K562 (cell line): ENCODE measurements around the gene PLCB4. TPM values are rescaled to one million over a fixed set of nuclear protein-coding genes. Genes with fewer than 3 reads are reported as not detected.

ENCODE experiments used
- ATAC-seq: fragments of 200-7000 bp; cut with Tn5 transposase; 3 replicates; pipeline ENCODE4 v1.9.1; 2020; ENCODE audit warnings: moderate library complexity
- BruUV-seq: library from RNA; stranded (reverse); fragments of 400-500 nt; replicated peaks from 2 replicates; lab custom pipeline; 2021; lab: Mats Ljungman, UMichigan
- CTCF ChIA-PET: fragments of 300-600 bp; formaldehyde crosslinking; extraction: SDS; loops from one replicate; lab custom pipeline; 2021; ENCODE audit warnings: low intra/inter-chr PET ratio; lab: Yijun Ruan, JAX
- POLR2A ChIA-PET: fragments of 300-600, 350-650 bp; sonication (Branson Sonifier 250); formaldehyde crosslinking; extraction: SDS; loops from one replicate; lab custom pipeline; 2021; ENCODE audit warnings: antibody characterized with exemption, inconsistent platforms; lab: Yijun Ruan, JAX
- DNase-seq, 4 experiments: peaks; one replicate each; pipeline versions ENCODE4 v3.0.0 to v3.0.0-alpha.2; 2011 to 2018; ENCODE audit warnings: low spot score in 3 of 4, mixed read lengths in 3 of 4; ENCODE audit errors: extremely low read depth in 1 of 4
- FAIRE-seq: peaks from 2 replicates; lab custom pipeline; 2011; peaks lifted over from hg19 to GRCh38; lab: Jason Lieb, UNC
- H2AFZ ChIP-seq: 2 replicates; pipeline ENCODE4 v1.6.0; 2011; ENCODE audit warnings: low read depth, low read length, control low read depth, inconsistent platforms
- H3K27ac ChIP-seq: fragments of 200-600 bp; 3 replicates; pipeline ENCODE4 v1.8.0; 2011; ENCODE audit warnings: low read depth, mild to moderate bottlenecking, control low read depth, inconsistent platforms, low read length, moderate library complexity, mixed read lengths; ENCODE audit errors: extremely low read depth
- H3K27me3 ChIP-seq, 2 experiments: fragments of 300-600 bp in 1 of 2; 2 replicates in 1 of 2; 3 replicates in 1 of 2; pipeline versions ENCODE4 v1.6.0 to v1.8.0; 2011; ENCODE audit warnings: inconsistent platforms in 2 of 2, low read length in 2 of 2, mild to moderate bottlenecking in 1 of 2, mixed read lengths in 1 of 2, moderate library complexity in 1 of 2; ENCODE audit not compliant: control insufficient read depth in 2 of 2, insufficient read depth in 2 of 2
- H3K36me3 ChIP-seq: fragments of 300-600 bp; 3 replicates; pipeline ENCODE4 v1.8.0; 2011; ENCODE audit warnings: mild to moderate bottlenecking, low read length, inconsistent platforms; ENCODE audit not compliant: control insufficient read depth, insufficient read depth
- H3K4me1 ChIP-seq, 2 experiments: fragments of 200-600 bp in 1 of 2; replicated peaks in 1 of 2; 2 replicates in 1 of 2; 3 replicates in 1 of 2; pipeline versions ENCODE4 v1.5.1 to v1.8.0; 2011; ENCODE audit warnings: inconsistent platforms in 2 of 2, low read length in 2 of 2, mild to moderate bottlenecking in 1 of 2, mixed read lengths in 1 of 2, moderate library complexity in 1 of 2; ENCODE audit not compliant: control insufficient read depth in 2 of 2, insufficient read depth in 2 of 2
- H3K4me2 ChIP-seq: 2 replicates; pipeline ENCODE4 v1.6.1; 2011; ENCODE audit warnings: low read length, control low read depth, inconsistent platforms, mixed read lengths; ENCODE audit not compliant: insufficient read depth
- H3K4me3 ChIP-seq: fragments of 200-600 bp; sonication (generic), shearing (Covaris generic); 2 replicates; pipeline ENCODE4 v1.5.1; 2016; ENCODE audit warnings: control low read depth, inconsistent platforms
- H3K79me2 ChIP-seq: fragments of 200-600 bp; 3 replicates; pipeline ENCODE4 v1.8.0; 2011; ENCODE audit warnings: low read length, inconsistent platforms; ENCODE audit not compliant: control insufficient read depth, insufficient read depth
- H3K9ac ChIP-seq, 2 experiments: 2 replicates each; pipeline versions ENCODE4 v1.6.0 to v1.6.1; 2011; ENCODE audit warnings: low read depth in 2 of 2, low read length in 2 of 2, control low read depth in 1 of 2, inconsistent platforms in 1 of 2, mild to moderate bottlenecking in 1 of 2, mixed read lengths in 1 of 2; ENCODE audit not compliant: insufficient read depth in 1 of 2
- H3K9me1 ChIP-seq: one replicate; pipeline ENCODE4 v1.6.0; 2011; ENCODE audit warnings: inconsistent platforms, mild to moderate bottlenecking, low read length, moderate library complexity; ENCODE audit not compliant: control insufficient read depth, insufficient read depth
- H3K9me3 ChIP-seq: replicated peaks from 2 replicates; pipeline ENCODE4 v1.5.1; 2011; ENCODE audit warnings: low read depth, low read length, inconsistent platforms; ENCODE audit not compliant: control insufficient read depth, insufficient read depth
- H4K20me1 ChIP-seq: replicated peaks from 2 replicates; pipeline ENCODE4 v1.6.1; 2011; ENCODE audit warnings: low read length, inconsistent platforms, mixed read lengths; ENCODE audit not compliant: control insufficient read depth, insufficient read depth
- CBX2 ChIP-seq: fragments of 200-600 bp; sonication (generic); IDR thresholded peaks from one replicate; pipeline ENCODE4 v1.6.1; 2012; ENCODE audit warnings: mild to moderate bottlenecking, low read length, inconsistent platforms; ENCODE audit not compliant: insufficient read depth, poor library complexity, severe bottlenecking
- FOSL1 ChIP-seq: fragments of 200-800 bp; sonication (Bioruptor generic); conservative IDR thresholded peaks from 2 replicates; pipeline ENCODE4 v1.6.1; 2016; ENCODE audit warnings: missing genetic modification characterization, missing compliant biosample characterization
- ILK ChIP-seq: fragments of 450-650 bp; IDR thresholded peaks from 2 replicates; pipeline ENCODE4 v1.6.1; 2016; ENCODE audit warnings: missing genetic modification characterization, low read depth, mild to moderate bottlenecking, missing compliant biosample characterization, moderate library complexity, borderline replicate concordance
- MXD1 ChIP-seq: fragments of 250-450 bp; sonication (Bioruptor Pico); IDR thresholded peaks from 2 replicates; pipeline ENCODE4 v1.8.0; 2021; ENCODE audit warnings: borderline replicate concordance, mild to moderate bottlenecking, moderate library complexity; ENCODE audit not compliant: poor library complexity, severe bottlenecking
- PHB2 ChIP-seq: fragments of 450-650 bp; IDR thresholded peaks from 2 replicates; pipeline ENCODE4 v1.6.1; 2017; ENCODE audit warnings: low read depth
- RBM39 ChIP-seq: fragments of 200-400 bp; formaldehyde crosslinking; optimal IDR thresholded peaks from 2 replicates; pipeline ENCODE3; 2018; ENCODE audit warnings: low read depth, low read length
- ZBTB49 ChIP-seq: sonication (generic); formaldehyde crosslinking; IDR thresholded peaks from 2 replicates; pipeline ENCODE4 v1.8.0; 2022; ENCODE audit warnings: missing genetic modification reagents, mild to moderate bottlenecking, borderline replicate concordance
- ZBTB8A ChIP-seq: fragments of 450-650 bp; IDR thresholded peaks from 2 replicates; pipeline ENCODE4 v1.6.1; 2018; ENCODE audit warnings: mild to moderate bottlenecking, moderate library complexity; ENCODE audit not compliant: partially characterized antibody
- ZNF318 ChIP-seq, 2 experiments: fragments of 450-650 bp; IDR thresholded peaks; 2 replicates each; pipeline ENCODE4 v1.6.1; 2016; ENCODE audit warnings: mild to moderate bottlenecking in 2 of 2, borderline replicate concordance in 1 of 2, low read depth in 1 of 2, moderate library complexity in 1 of 2
- ZNF444 ChIP-seq: fragments of 250-450 bp; sonication (Bioruptor Pico); IDR thresholded peaks from 2 replicates; pipeline ENCODE4 v1.4.0; 2020; ENCODE audit warnings: mild to moderate bottlenecking, moderate library complexity
- ZNF583 ChIP-seq: fragments of 250-450 bp; sonication (Bioruptor Pico); IDR thresholded peaks from 2 replicates; pipeline ENCODE4 v1.4.0; 2020
- WGBS: fragments of 100-300 bp; shearing (Covaris generic); methylation state at CpG from one replicate; pipeline ENCODE4 v1.1.6; 2016; ENCODE audit warnings: low coverage, mixed read lengths; ENCODE audit not compliant: insufficient coverage; ENCODE audit errors: missing lambda C conversion rate; 5-methylcytosine and 5-hydroxymethylcytosine counted together
- in situ Hi-C: fragments of 300-500 bp; cut with MboI; formaldehyde crosslinking; loops from 4 replicates; pipeline ENCODE4 v1.15.0; 2018; ENCODE audit warnings: inconsistent platforms, mixed read lengths
- intact Hi-C: fragments of 100-400 bp; cut with micrococcal nuclease; formaldehyde crosslinking; loops from 2 replicates; pipeline ENCODE4 v1.14.2; 2022
- polyA plus RNA-seq, 8 experiments: library from polyadenylated mRNA; depleted of rRNA in 4 of 8; stranded (reverse) in 5 of 8; unstranded in 3 of 8; fragments of >200 nt; fragmentation: Nextera tagmentation in 2 of 8; fragmentation: Illumina TruSeq in 1 of 8; extraction: Ambion mirVana in 2 of 8; extraction: Trizol in 1 of 8; gene quantifications; 2 replicates each; pipeline versions ENCODE4 v1.2.1 to v1.2.3, GENCODE V29; 2011 to 2014; ENCODE audit warnings: inconsistent platforms in 1 of 8, missing spikeins in 1 of 8
- total RNA-seq, 7 experiments: library from RNA; depleted of rRNA in 6 of 7; stranded (reverse); fragments of >200 nt in 6 of 7; fragmentation: Illumina TruSeq in 2 of 7; extraction: Trizol in 2 of 7; gene quantifications; 2 replicates each; pipeline versions ENCODE4 v1.2.1 to v1.2.3, GENCODE V29; 2011 to 2021; ENCODE audit warnings: low replicate concordance in 1 of 7

The PLCB4 gene
- total and polyA plus RNA-seq, 9 of the 15 experiments (the other 6 are each of a cell fraction or from before 2014, with no cell fraction given), result 0.20 to 2.9 (median 0.52) TPM

- H3K9me1 ChIP-seq, result no peaks in the 10 kb centered on the region
- ChIA-PET CTCF (no interaction called here), POLR2A (no interaction called here)
- ATAC-seq, result no peak
- in situ Hi-C loops, result no loop called here
- H3K79me2 ChIP-seq, result no peaks in the 10 kb centered on the region
- TF ChIP-seq FOSL1 (tag), result no peak
- TF ChIP-seq MXD1 (CRISPR knock-in tag), result no peak
- no peak for TF ChIP-seq ZBTB49 (CRISPR knock-in tag)
- TF ChIP-seq CBX2, result no peak
- TF ChIP-seq ZNF444 (CRISPR knock-in tag), result no peak
- no peak for TF ChIP-seq RBM39
- TF ChIP-seq ZNF583, result no peak
- no peak for TF ChIP-seq ZNF318 (IDR thresholded peaks at IDR 0.05; ENCODE audit: borderline replicate concordance in 1 of 2, low read depth in 1 of 2)
- no peak for TF ChIP-seq ILK
- no peak for TF ChIP-seq PHB2
- TF ChIP-seq ZBTB8A, result no peak
- H3K4me2 ChIP-seq, result no peak overlapping the region
- FAIRE-seq, result no peak
- no peak for DNase-seq
- H3K36me3 ChIP-seq, result no peaks in the 10 kb centered on the region
- no peak overlapping the region for H3K4me3 ChIP-seq
- H3K9me3 ChIP-seq, result no peaks in the 10 kb centered on the region
- no TSS peak for BruUV-seq
- no peak overlapping the region for H3K27ac ChIP-seq
- no peaks in the 10 kb centered on the region for H4K20me1 ChIP-seq
- H3K4me1 ChIP-seq, result no peaks in the 10 kb centered on the region
- H2AFZ ChIP-seq, result no peak overlapping the region
- 0% methylated on average over 2 of the region's 2 CpGs for whole genome bisulfite sequencing
- intact Hi-C loops, result no loop called here
- H3K9ac ChIP-seq, result no peak overlapping the region
- no peaks in the 10 kb centered on the region for H3K27me3 ChIP-seq
Measured at GRCh38 chr20:9483131-9483530, 414.2 kb downstream of the PLCB4 start.
